ENCODE measurements around the gene CCL17.
"Not testable (repeated sequence)": the region's sequence is repeated elsewhere in the genome, so short reads cannot be mapped to it uniquely, and the experiment has no call there.

DNA sequence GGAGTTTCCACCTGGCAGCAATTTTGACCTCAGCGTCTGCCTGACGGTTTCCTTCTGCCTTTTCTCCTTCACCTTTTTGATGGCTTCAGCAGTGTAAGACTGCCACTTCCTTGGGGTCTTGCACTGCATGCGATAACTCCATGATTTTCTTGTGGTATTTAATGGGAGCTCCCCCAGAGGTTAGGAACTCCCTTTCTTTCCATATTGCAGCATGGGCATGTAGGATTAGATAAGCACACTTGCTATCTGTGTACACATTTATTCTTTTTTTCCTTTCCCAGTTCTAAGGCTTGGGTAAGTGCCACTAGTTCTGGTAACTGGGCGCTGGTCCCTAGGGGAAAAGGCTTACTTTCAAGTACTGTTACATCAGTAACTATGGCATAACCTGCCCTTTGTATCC lies 7.1 kb upstream of the CCL17 start:
- TF ChIP-seq, protein P1, sequence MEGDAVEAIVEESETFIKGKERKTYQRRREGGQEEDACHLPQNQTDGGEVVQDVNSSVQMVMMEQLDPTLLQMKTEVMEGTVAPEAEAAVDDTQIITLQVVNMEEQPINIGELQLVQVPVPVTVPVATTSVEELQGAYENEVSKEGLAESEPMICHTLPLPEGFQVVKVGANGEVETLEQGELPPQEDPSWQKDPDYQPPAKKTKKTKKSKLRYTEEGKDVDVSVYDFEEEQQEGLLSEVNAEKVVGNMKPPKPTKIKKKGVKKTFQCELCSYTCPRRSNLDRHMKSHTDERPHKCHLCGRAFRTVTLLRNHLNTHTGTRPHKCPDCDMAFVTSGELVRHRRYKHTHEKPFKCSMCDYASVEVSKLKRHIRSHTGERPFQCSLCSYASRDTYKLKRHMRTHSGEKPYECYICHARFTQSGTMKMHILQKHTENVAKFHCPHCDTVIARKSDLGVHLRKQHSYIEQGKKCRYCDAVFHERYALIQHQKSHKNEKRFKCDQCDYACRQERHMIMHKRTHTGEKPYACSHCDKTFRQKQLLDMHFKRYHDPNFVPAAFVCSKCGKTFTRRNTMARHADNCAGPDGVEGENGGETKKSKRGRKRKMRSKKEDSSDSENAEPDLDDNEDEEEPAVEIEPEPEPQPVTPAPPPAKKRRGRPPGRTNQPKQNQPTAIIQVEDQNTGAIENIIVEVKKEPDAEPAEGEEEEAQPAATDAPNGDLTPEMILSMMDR (IDR thresholded peaks at IDR 0.05; ENCODE audit: low read depth, low read length): not testable (repeated sequence)
- TF ChIP-seq EZH2phosphoT487 (IDR thresholded peaks at IDR 0.05; ENCODE audit: low read depth): not testable (repeated sequence)
